ENCODE results near the gene OR8H3.
"Not testable (repeated sequence)": the region's sequence is repeated elsewhere in the genome, so short reads cannot be mapped to it uniquely, and the experiment has no call there.

The OR8H3 gene, protein sequence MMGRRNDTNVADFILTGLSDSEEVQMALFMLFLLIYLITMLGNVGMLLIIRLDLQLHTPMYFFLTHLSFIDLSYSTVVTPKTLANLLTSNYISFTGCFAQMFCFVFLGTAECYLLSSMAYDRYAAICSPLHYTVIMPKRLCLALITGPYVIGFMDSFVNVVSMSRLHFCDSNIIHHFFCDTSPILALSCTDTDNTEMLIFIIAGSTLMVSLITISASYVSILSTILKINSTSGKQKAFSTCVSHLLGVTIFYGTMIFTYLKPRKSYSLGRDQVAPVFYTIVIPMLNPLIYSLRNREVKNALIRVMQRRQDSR

DNA sequence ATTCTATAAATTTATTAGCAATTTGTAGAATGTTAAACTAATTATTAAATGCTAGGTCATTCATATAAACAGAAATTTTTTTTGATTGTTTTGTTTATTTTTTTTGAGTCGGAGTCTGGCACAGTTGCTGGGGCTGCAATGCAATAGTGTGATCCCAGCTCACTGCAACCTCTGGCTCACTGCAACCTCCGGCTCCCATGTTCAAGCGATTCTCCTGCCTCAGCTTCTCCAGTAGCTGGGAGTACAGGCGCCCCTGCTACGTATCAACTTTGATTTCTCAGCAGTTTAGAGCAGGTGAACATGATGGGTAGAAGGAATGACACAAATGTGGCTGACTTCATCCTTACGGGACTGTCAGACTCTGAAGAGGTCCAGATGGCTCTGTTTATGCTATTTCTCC lies at the start of gene OR8H3:
OR8H3 (plus strand) TSS at position 301 of the 400 bp plus-strand sequence; CDS start at position 301, 0 bp downstream.
- in situ Hi-C loops (cut with MboI; ENCODE audit: low sequenced_read_pairs) = no loop called here

DNA sequence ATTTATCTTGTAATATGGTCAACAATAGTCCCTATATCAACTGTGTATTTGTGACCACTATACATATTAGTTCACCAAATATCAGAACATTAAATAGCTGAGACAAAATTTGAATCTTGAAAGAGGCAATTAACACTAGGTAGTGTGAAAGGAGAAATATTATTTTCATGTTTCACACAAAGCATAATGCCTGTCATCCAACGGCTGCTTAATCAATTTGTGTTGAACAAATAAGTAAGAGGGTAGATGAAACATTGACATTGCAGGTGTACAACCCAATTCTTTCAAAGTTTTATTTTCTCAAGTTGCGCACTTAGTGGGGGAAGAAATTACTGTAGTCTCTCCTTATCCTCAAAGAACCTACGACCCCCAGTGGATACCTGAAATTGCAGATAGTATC lies 32.5 kb upstream of the OR8H3 start:
- in situ Hi-C loops (cut with MboI; ENCODE audit: low sequenced_read_pairs) = no loop called here

DNA sequence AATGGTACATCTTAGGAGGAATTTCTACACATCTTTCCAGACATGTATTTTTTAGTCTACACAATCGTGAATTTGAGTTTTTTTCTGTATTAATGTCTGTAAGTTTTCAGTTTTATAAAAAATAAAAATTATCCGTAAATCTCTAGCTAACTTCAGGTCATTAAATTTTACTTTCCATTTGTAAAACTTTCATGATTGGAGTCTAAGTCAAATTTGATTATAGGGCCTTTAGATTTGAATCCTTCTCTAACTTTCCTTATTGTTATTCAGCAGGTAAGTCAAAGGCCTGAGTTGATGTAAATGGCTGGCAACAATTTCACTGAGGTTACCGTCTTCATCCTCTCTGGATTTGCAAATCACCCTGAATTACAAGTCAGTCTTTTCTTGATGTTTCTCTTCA lies 29.2 kb upstream of the OR8H3 start, which contains the start of gene OR8I2:
OR8I2 (plus strand) TSS at position 301 of the 400 bp plus-strand sequence; CDS start at position 301, 0 bp downstream.
- in situ Hi-C loops (cut with MboI; ENCODE audit: low sequenced_read_pairs) = no loop called here

DNA sequence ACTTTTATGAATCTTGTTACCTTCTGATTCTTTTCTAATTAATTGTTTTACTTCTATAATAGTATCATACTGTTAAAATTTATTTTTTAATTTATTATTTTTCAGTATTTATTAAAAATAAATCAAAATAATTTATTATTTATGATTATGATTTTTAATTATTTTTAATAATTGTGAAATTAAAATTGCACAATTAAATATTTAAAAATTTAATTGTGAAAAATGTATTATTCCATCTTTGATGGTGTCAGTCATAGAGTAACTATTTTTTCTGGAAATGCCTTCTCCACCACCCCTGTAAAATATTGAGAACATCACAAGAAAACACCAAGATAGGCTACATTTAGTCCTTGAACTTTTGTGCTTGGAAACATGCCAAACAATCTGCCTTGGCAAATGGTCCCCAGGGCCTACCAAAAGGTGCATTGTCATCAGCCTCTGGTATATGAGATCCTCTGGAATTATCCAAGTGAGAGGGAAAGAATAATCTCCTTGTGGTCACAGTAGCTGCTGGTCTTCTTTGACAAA lies 18.9 kb upstream of the OR8H3 start, which contains the start of gene OR8H2:
OR8H2 (plus strand) TSS at position 478 of the 528 bp plus-strand sequence. CDS start 1,356 bp downstream, outside the sequence.
- in situ Hi-C loops (cut with MboI; ENCODE audit: low sequenced_read_pairs) = no loop called here

DNA sequence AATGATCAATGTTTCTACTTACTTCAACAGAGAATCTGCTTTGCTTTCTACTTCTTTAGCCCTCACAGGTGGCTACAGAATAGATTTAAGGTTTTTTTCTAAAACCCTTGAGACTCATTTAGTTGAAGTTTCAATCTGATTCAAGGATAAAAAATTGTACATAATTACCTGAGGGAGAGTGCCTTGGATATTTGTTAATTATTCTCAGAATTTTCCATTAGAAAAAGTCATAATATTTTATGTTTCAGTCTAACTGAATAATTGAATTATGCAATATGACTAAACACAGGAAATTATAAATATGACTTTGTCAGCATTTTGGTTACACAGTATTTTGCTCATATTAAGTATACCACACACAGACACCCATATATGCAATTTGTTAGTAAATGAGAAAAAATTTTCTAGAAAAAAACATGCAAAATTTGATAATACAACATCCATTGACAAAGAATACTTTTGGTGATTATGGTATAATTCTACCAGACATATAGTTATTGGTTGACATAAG lies 18.0 kb downstream of the OR8H3 start, which contains the start of gene OR8J3:
OR8J3 (minus strand) TSS at position 51 of the 511 bp plus-strand sequence. CDS start 2,483 bp downstream, outside the sequence.
- in situ Hi-C loops (cut with MboI; ENCODE audit: low sequenced_read_pairs) = no loop called here

DNA sequence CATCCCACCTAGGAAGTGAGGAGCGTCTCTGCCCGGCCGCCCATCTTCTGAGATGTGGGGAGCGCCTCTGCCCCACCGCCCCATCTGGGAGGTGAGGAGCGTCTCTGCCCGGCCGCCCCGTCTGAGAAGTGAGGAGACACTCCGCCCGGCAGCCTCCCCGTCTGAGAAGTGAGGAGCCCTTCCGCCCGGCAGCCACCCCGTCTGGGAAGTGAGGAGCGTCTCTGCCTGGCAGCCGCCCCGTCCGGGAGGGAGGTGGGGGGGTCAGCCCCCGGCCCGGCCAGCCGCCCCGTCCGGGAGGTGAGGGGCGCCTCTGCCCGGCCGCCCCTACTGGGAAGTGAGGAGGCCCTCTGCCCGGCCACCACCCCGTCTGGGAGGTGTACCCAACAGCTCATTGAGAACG lies 21.5 kb downstream of the OR8H3 start:
- in situ Hi-C loops (cut with MboI; ENCODE audit: low sequenced_read_pairs) = not testable (repeated sequence)

DNA sequence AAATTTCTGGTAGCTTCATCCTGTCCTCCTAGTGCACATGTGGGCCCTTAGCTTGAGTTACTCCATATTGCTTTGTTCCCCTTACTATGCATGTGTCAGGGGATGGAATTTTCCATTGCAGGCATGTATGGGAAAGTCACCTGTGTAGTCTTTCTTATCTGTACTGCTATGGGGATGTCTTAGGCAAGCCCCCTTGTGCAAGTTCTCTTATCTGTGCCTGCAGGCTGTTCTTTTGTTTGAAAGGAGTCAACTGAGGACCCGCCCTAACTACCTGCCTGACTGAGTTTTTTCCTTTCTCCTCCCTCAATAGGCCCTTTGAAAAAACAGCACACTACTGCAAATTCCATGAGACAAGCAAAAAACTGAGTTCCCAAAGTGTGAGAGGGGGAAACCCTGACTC lies 29.2 kb downstream of the OR8H3 start:
- in situ Hi-C loops (cut with MboI; ENCODE audit: low sequenced_read_pairs) = no loop called here

DNA sequence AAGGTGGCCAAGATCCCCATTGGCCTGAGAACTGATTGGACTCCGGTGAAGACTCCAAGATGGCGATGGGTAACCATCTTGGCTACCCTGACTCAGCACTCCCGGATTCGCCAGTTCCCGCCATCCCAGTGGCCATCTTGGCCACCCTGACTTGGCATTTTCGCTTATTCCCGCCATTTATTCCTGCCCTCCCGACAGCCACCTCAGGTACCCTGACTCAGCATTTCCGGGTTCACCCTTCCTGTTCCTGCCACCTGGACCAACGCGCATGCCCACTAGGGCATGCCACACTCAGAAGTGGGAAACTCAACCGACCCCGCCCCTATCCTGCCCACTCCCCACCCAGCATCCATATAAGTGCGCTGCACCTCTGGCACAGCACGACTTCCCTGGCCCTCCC lies 30.2 kb downstream of the OR8H3 start:
- in situ Hi-C loops (cut with MboI; ENCODE audit: low sequenced_read_pairs) = no loop called here

DNA sequence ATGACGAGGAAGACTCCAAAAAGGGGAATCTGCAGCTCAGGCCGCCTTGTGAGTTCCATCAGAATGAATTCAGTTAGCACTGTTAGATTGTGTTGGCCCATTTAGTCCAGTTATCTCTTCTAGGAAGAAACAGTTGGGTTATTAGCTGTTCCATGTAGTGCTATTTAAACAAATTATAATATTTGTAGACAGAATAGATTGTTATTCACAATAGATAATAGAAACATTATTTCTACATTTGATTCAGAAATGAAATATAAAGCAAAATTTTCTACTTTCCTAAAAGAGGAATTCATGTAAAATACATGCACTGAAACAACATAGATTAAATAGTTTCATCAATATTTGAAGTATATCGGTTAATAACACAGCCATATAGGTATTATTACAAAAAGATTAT lies 38.0 kb downstream of the OR8H3 start, which contains the start of gene OR8K5:
OR8K5 (minus strand) TSS at position 101 of the 400 bp plus-strand sequence; CDS start at position 101, 0 bp downstream.
- in situ Hi-C loops (cut with MboI; ENCODE audit: low sequenced_read_pairs) = no loop called here

DNA sequence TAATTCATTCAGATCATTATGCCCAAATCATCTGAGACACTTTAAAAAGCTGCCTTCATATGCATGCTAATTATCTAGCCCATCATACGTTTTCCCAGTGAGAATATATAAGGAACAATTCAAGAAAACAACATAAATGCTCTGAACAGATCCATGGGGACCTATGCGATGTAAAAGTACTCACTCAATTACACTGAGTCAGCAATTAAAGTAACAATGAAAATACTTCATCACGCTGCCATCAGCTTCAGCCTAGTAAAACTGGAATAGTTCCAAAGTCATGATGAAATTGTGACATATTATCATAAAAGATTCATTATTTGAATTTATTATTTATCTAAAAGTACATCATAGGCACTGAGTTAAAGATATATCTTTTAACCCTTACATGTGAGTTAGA lies 41.6 kb downstream of the OR8H3 start:
- in situ Hi-C loops (cut with MboI; ENCODE audit: low sequenced_read_pairs) = no loop called here

DNA sequence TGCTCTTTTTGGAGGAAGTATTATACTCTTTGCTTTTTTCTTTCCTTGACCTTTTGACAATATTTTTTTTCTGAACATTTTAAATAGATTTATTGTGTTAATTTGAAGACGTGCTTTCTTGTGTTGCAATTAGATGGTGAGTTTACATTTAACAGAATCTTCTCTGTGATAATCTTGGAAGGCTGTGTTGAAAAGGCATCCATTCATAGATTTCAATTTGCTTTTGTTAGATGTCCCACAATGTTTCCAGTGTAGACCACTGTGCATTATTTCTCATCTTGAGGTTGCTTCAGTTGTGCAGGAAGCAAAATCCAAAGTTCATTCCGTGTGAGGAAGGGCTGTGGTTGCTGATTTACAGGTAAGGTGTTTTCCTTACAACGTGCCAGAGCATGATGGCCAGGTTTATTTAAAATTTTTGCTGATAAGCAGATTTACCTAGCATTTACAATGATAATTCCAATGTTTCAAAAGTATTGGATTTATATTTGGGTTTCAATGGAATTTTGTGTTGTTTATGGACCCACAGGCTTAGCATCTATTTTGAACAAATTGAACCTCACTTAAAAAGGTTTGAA lies 50.2 kb downstream of the OR8H3 start:
- in situ Hi-C loops (cut with MboI; ENCODE audit: low sequenced_read_pairs) = no loop called here
